Activated T-cell treated with anti-CD3 and anti-CD28 coated beads for 24 hours (primary cell): Measurements from ENCODE around the gene NCAM1.

Experiments used
- DNase-seq: peaks from one replicate; pipeline ENCODE4 v3.0.0-alpha.2; 2020; ENCODE audit warnings: low read depth

The NCAM1 gene

GRCh38 chr11:113256431-113257202 lies 295.4 kb downstream of the NCAM1 start:
- no peak for DNase-seq

- no peak for DNase-seq
These were observed 298.8 kb downstream of the NCAM1 start for GRCh38 chr11:113260096-113260425.

GRCh38 chr11:113260541-113260940 lies 299.3 kb downstream of the NCAM1 start:
- no peak for DNase-seq

- no peak for DNase-seq
These were observed 300.7 kb downstream of the NCAM1 start for GRCh38 chr11:113261709-113262475.

GRCh38 chr11:113262594-113262993 lies 301.4 kb downstream of the NCAM1 start:
- no peak for DNase-seq

- DNase-seq = no peak
These were observed 302.4 kb downstream of the NCAM1 start for GRCh38 chr11:113263458-113264259.

- no peak for DNase-seq
These were observed 304.1 kb downstream of the NCAM1 start for GRCh38 chr11:113265362-113265761.

- no peak for DNase-seq
These were observed 306.3 kb downstream of the NCAM1 start for GRCh38 chr11:113267493-113267892.

GRCh38 chr11:113269096-113269495 lies 307.9 kb downstream of the NCAM1 start:
- no peak for DNase-seq

GRCh38 chr11:113269636-113270035 lies 308.4 kb downstream of the NCAM1 start:
- no peak for DNase-seq

GRCh38 chr11:113270080-113270479 lies 308.9 kb downstream of the NCAM1 start:
- no peak for DNase-seq

- DNase-seq = no peak
These were observed 310.5 kb downstream of the NCAM1 start for GRCh38 chr11:113271551-113272245.

- no peak for DNase-seq
These were observed 311.1 kb downstream of the NCAM1 start for GRCh38 chr11:113272281-113272680.

GRCh38 chr11:113272927-113273615 lies 311.9 kb downstream of the NCAM1 start:
- no peak for DNase-seq

- DNase-seq = no peak
These were observed 312.5 kb downstream of the NCAM1 start for GRCh38 chr11:113273720-113274119.

- DNase-seq = no peak
These were observed 313.7 kb downstream of the NCAM1 start for GRCh38 chr11:113274713-113275582.

GRCh38 chr11:113275602-113276001 lies 314.4 kb downstream of the NCAM1 start:
- no peak for DNase-seq

- DNase-seq = no peak
These were observed 315.2 kb downstream of the NCAM1 start for GRCh38 chr11:113276466-113276865.

- DNase-seq = no peak
These were observed 316.7 kb downstream of the NCAM1 start for GRCh38 chr11:113277907-113278306.

GRCh38 chr11:113278481-113278880 lies 317.3 kb downstream of the NCAM1 start:
- no peak for DNase-seq

- DNase-seq = no peak
These were observed 317.7 kb downstream of the NCAM1 start for GRCh38 chr11:113278925-113279324.
